DND-41 (cell line): Measurements from ENCODE around the gene IL12RB2.

Experiments used
- EZH2 ChIP-seq: IDR thresholded peaks from 3 replicates; pipeline ENCODE4 v1.6.1; 2012; ENCODE audit warnings: borderline replicate concordance, low read depth, mild to moderate bottlenecking, moderate library complexity, low read length, inconsistent platforms; ENCODE audit not compliant: severe bottlenecking
- TF ChIP-seq, protein P1 (sequence below): IDR thresholded peaks from 2 replicates; pipeline ENCODE4 v1.5.1; 2012; ENCODE audit warnings: borderline replicate concordance, low read length, moderate library complexity, mild to moderate bottlenecking; ENCODE audit not compliant: poor library complexity, severe bottlenecking; ENCODE audit errors: extremely low read depth

- TF ChIP-seq EZH2 = no peak
- TF ChIP-seq, protein P1, sequence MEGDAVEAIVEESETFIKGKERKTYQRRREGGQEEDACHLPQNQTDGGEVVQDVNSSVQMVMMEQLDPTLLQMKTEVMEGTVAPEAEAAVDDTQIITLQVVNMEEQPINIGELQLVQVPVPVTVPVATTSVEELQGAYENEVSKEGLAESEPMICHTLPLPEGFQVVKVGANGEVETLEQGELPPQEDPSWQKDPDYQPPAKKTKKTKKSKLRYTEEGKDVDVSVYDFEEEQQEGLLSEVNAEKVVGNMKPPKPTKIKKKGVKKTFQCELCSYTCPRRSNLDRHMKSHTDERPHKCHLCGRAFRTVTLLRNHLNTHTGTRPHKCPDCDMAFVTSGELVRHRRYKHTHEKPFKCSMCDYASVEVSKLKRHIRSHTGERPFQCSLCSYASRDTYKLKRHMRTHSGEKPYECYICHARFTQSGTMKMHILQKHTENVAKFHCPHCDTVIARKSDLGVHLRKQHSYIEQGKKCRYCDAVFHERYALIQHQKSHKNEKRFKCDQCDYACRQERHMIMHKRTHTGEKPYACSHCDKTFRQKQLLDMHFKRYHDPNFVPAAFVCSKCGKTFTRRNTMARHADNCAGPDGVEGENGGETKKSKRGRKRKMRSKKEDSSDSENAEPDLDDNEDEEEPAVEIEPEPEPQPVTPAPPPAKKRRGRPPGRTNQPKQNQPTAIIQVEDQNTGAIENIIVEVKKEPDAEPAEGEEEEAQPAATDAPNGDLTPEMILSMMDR = no peak
Measured at GRCh38 chr1:67273591-67273990, 34.1 kb upstream of the IL12RB2 start.
